D721Med (cell line): ENCODE measurements around the gene C3orf33.

Experiments
- DNase-seq: peaks from one replicate; pipeline ENCODE4 v3.0.0; 2011; ENCODE audit warnings: low spot score; ENCODE audit not compliant: insufficient read length
- FAIRE-seq: peaks from 2 replicates; lab custom pipeline; 2011; peaks lifted over from hg19 to GRCh38; lab: Jason Lieb, UNC
- TF ChIP-seq, protein P1 (sequence below): IDR thresholded peaks from 2 replicates; pipeline ENCODE4 v1.5.1; 2012; ENCODE audit warnings: mild to moderate bottlenecking, control low read depth; ENCODE audit not compliant: insufficient read depth; ENCODE audit errors: missing control alignments

Gene C3orf33

GRCh38 chr3:155760653-155761052 is 45.4 kb downstream of the C3orf33 start:
- TF ChIP-seq, protein P1, sequence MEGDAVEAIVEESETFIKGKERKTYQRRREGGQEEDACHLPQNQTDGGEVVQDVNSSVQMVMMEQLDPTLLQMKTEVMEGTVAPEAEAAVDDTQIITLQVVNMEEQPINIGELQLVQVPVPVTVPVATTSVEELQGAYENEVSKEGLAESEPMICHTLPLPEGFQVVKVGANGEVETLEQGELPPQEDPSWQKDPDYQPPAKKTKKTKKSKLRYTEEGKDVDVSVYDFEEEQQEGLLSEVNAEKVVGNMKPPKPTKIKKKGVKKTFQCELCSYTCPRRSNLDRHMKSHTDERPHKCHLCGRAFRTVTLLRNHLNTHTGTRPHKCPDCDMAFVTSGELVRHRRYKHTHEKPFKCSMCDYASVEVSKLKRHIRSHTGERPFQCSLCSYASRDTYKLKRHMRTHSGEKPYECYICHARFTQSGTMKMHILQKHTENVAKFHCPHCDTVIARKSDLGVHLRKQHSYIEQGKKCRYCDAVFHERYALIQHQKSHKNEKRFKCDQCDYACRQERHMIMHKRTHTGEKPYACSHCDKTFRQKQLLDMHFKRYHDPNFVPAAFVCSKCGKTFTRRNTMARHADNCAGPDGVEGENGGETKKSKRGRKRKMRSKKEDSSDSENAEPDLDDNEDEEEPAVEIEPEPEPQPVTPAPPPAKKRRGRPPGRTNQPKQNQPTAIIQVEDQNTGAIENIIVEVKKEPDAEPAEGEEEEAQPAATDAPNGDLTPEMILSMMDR: no peak
- FAIRE-seq (no peak), DNase-seq (no peak)

DNA sequence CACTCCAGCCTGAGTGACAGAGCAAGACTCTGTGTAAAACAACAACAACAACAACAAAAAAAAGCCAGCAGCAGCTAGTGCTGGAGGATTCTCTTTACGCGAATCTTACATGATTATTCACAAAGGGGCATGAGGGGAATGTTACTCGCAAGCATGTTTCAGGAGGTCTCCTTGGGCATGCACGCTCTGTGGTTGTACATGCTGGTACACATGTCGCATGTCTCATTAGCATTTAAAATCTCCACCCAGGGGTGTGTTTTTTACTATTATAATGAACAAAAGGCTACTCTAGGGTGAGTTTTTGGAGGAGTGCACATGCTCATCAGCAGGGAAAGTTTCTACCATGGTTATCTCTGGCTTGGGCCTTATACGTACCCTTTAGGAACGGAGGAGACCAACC is 48.5 kb downstream of the C3orf33 start:
- DNase-seq (no peak), FAIRE-seq (no peak)
- TF ChIP-seq, protein P1: no peak

DNA sequence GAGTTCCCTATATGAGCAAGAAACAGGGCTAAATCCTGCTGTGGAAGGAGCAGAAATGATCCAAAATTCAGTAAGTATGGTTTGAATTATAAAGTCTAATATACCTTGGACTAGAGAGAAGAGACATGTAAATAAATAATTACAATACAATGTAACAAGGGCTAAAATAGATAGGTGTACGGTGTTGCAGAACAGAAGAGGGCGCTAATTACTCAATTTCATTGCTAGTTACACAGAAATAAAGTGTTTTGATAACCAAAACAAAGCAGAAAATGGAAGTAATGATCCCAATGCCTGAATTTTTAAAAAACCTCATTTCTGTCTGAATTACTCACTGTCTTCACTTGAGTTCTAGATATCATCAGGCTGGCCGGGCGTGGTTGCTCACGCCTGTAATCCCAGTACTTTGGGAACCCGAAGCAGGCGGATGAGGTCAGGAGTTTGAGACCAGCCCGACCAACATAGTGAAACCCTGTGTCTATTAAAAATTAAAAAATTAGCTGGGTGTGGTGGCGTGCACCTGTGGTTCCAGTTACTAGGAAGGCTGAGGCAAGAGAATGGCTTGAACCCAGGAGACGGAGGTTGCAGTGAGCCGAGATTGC is 52.9 kb downstream of the C3orf33 start:
- FAIRE-seq (no peak), DNase-seq (no peak)
- TF ChIP-seq, protein P1: peak; percentile 87

DNA sequence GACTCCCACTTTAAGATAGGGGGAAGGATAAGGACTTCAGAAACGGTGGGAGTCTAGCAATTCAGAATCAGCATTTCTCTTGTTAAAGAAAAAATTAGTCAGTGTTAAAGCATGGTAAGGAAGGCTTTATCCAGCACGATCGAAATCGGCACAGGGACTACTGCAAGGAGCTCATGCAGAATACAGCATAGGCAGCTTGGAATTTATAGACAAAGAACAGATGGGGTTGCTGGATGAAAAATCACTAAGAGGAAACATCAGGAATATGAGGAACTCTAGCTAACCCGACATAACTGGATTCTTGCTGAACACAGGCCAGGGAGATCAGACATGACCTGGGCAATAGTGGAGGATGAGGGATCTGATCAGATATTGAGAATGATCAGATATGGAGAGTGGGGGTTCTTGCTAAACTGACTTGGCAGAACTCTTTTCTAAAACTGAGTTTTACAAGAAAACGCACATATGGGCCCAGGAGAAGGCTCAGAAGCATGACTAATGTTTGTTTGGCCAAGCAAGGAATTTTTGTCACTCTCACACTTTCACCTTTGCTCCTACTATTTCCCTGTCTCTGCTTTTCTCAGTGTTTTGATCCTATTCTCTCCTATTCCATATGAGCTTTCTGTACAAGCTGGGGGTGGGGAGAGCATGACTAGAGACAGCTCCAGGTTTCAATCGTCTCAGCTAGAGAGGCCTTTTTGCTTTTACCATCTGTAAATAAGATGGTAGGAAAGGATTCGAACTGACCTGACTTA is 57.3 kb downstream of the C3orf33 start:
- no peak for FAIRE-seq
- TF ChIP-seq, protein P1: no peak
- DNase-seq: no peak

- TF ChIP-seq, protein P1: no peak
- FAIRE-seq (no peak), DNase-seq (no peak)
These were observed 58.2 kb downstream of the C3orf33 start for GRCh38 chr3:155747946-155748290.

GRCh38 chr3:155747286-155747945 is 58.7 kb downstream of the C3orf33 start:
- TF ChIP-seq, protein P1: no peak
- no peak for DNase-seq
- FAIRE-seq: no peak

DNA sequence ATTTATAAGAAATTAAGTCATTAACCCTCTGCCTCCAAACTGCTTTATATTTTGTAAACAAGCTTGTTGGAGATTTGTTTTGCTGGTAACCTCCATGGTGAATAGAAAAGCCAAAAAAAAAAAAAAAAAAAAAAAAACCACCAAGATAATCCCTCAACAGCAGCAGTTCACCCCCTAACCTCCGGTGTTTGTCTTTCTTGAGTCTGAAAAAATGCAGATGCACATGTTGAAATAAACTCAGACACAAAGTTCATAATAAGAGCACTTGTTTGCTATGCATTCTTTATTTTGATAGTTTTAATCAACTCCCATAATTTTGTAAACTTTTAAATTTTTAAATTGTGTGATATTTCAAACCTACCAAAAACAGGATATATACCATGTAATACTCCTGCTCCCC is 59.4 kb downstream of the C3orf33 start:
- DNase-seq: no peak
- TF ChIP-seq, protein P1: no peak
- FAIRE-seq: no peak
